Measurements from ENCODE around the gene LCP2.

Gene LCP2

GRCh38 chr5:170216257-170216864, 81.2 kb downstream of the LCP2 start:
- peak; percentile 73 for DNase-seq (ENCODE audit: low spot score)
- no peak overlapping the region for H3K27ac ChIP-seq
- ChIA-PET POLR2A (ENCODE audit: low non-redundant PET) (no interaction called here), CTCF (interaction anchor here (0.6 to 3.4 kb wide), 11 partner anchors 12 to 631 kb away, joined by 3 to 25 read pairs (median 3); no protein-coding TSS in a partner anchor)
- peak; percentile 70 for TF ChIP-seq CTCF (conservative IDR thresholded peaks at IDR 0.05; ENCODE audit: low read depth)

DNA sequence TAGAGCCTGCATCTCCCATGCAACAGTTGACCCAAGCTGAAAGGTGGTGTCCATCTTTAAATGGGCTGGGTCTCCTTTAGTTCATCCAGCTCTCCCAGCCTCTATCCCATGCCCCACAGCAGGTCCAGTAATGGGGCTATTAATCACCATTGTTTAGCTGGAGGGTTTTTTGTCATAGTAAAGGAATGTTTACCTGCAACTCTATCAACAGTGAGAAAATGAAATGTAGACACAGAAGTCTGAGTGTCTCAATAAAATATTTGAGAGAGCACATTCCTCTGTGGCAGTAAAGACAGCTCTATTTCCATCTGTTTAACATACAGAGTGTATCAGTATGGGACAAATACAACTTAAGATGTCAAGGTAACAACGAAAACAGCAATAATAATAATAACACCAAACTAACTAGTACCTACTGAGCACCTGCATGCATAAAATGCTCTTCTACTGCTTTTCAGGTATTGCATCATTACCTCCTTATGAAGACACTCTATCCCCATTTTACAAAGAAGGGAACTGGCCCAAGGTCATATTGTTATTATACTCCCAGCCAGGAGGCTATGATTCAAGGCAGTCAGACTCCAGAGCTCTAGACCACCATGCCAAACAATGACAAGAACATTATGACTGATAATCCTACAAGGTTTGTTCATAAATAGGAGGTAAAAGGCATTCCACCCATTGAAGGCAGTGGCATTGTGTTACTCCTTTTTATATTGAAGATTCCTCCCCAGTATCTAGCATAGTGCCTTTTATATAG, 85.8 kb downstream of the LCP2 start:
- H3K27ac ChIP-seq: no peak overlapping the region
- ChIA-PET CTCF (interaction anchor here (0.7 to 1.8 kb wide), 3 partner anchors 10 to 231 kb away, joined by 3 to 6 read pairs (median 4); partner anchors contain the start of gene INSYN2B), POLR2A (ENCODE audit: low non-redundant PET) (interaction anchor here (0.5 kb wide), 1 partner anchor 1181 kb away, joined by 3 read pairs; no protein-coding TSS in a partner anchor)
- peak; percentile 76 for DNase-seq (ENCODE audit: low spot score)
- TF ChIP-seq CTCF (conservative IDR thresholded peaks at IDR 0.05; ENCODE audit: low read depth): no peak

GRCh38 chr5:170206958-170207357, 90.6 kb downstream of the LCP2 start:
- no peak for DNase-seq (ENCODE audit: low spot score)
- H3K27ac ChIP-seq: no peak overlapping the region
- CTCF ChIA-PET: interaction anchor here (0.6 kb wide), 1 partner anchor 897 kb away, joined by 4 read pairs; no protein-coding TSS in a partner anchor

GRCh38 chr5:170206216-170206615, 91.4 kb downstream of the LCP2 start:
- ChIA-PET POLR2A (ENCODE audit: low non-redundant PET) (no interaction called here), CTCF (no interaction called here)
- no peak for DNase-seq (ENCODE audit: low spot score)
- no peak for TF ChIP-seq CTCF (conservative IDR thresholded peaks at IDR 0.05; ENCODE audit: low read depth)
- no peak overlapping the region for H3K27ac ChIP-seq

More at GRCh38 chr5:170206958-170207357, 90.6 kb downstream of the LCP2 start:
- TF ChIP-seq CTCF (conservative IDR thresholded peaks at IDR 0.05; ENCODE audit: low read depth): no peak
- POLR2A ChIA-PET (ENCODE audit: low non-redundant PET): no interaction called here

GRCh38 chr5:170204202-170204601, 93.4 kb downstream of the LCP2 start:
- DNase-seq (ENCODE audit: low spot score): no peak
- POLR2A ChIA-PET (ENCODE audit: low non-redundant PET): no interaction called here
- CTCF ChIA-PET: interaction anchor here (0.5 to 1.0 kb wide), 3 partner anchors 12 to 133 kb away, joined by 3 read pairs; no protein-coding TSS in a partner anchor
- TF ChIP-seq CTCF (conservative IDR thresholded peaks at IDR 0.05; ENCODE audit: low read depth): no peak
- H3K27ac ChIP-seq: no peak overlapping the region

DNA sequence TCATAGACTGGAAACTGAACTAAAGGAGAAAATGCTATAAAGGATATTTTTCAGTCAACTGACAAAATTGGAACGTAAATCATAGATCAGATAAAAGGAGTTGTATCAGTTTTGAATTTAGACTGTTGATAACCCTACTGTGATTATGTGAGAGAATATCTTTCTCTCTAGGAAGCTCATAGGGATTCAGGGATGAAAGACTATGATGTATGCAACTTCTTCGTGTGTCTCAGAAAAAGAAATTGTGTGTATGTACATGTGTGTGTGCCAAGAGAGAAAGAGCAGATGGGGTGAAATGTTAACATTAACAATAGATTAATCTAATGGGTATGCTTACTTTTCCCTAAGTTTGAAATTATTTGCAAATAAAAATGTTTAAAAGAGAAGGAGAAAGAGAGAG, 95.5 kb downstream of the LCP2 start:
- no peak overlapping the region for H3K27ac ChIP-seq
- POLR2A ChIA-PET (ENCODE audit: low non-redundant PET): no interaction called here
- CTCF ChIA-PET: interaction anchor here (1.9 kb wide), 1 partner anchor 10 kb away, joined by 6 read pairs; no protein-coding TSS in a partner anchor

More for the DNA sequence above, 95.5 kb downstream of the LCP2 start:
- no peak for DNase-seq (ENCODE audit: low spot score)
- TF ChIP-seq CTCF (conservative IDR thresholded peaks at IDR 0.05; ENCODE audit: low read depth): no peak

All from RWPE1 (cell line).